ENCODE results near the gene ARL6IP6. TPM values are rescaled to one million over a fixed set of nuclear protein-coding genes. Genes with fewer than 3 reads are reported as not detected.
"Not testable (repeated sequence)": the region's sequence is repeated elsewhere in the genome, so short reads cannot be mapped to it uniquely, and the experiment has no call there.

Gene ARL6IP6
- total and polyA plus RNA-seq, 8 donors: 2.2 to 134 (median 12.8) TPM

- peaks cover 30 to 59% (median 40%) of the 10 kb centered on the region in 4 donors for H3K4me1 ChIP-seq
- peak; percentile 51 to 86 for DNase-seq
- no peaks in the 10 kb centered on the region for H3K9me3 ChIP-seq
- no peaks in the 10 kb centered on the region for H3K27me3 ChIP-seq
- H3K27ac ChIP-seq: peak overlapping the region; percentile 97 to 98 (median 98)
- intact Hi-C loops (cut with DNase I; ENCODE audit: low total_unique reads): no loop called here
- TF ChIP-seq POLR2A (IDR thresholded peaks at IDR 0.05): no peak
- TF ChIP-seq EP300 (IDR thresholded peaks at IDR 0.05): no peak
- no peak for TF ChIP-seq POLR2AphosphoS5 (IDR thresholded peaks at IDR 0.05)
- TF ChIP-seq CTCF (IDR thresholded peaks at IDR 0.05): no peak
- H3K36me3 ChIP-seq: peaks cover 0 to 18% (median 6%) of the 10 kb centered on the region in 4 donors
- H3K4me3 ChIP-seq: peak overlapping the region; percentile 74 to 95 (median 92)
- WGBS, 5 donors: 3 to 4% (median 4%) methylated on average over 23 of the region's 23 CpGs
These were observed 657 bp downstream of the ARL6IP6 start for GRCh38 chr2:152718909-152719645.

GRCh38 chr2:152720794-152721193, 2.4 kb downstream of the ARL6IP6 start:
- Histone ChIP-seq H3K9me3 (no peaks in the 10 kb centered on the region), H3K4me1 (peaks cover 19 to 41% (median 30%) of the 10 kb centered on the region in 4 donors), H3K4me3 (no peak overlapping the region), H3K27me3 (no peaks in the 10 kb centered on the region), H3K36me3 (peaks cover 0 to 5% (median 0%) of the 10 kb centered on the region in 4 donors), H3K27ac (no peak overlapping the region)
- no peak for TF ChIP-seq EP300 (IDR thresholded peaks at IDR 0.05)
- TF ChIP-seq POLR2AphosphoS5 (IDR thresholded peaks at IDR 0.05): no peak
- no peak for TF ChIP-seq POLR2A (IDR thresholded peaks at IDR 0.05)
- TF ChIP-seq CTCF (IDR thresholded peaks at IDR 0.05): no peak
- WGBS, 5 donors: 85 to 98% (median 92%) methylated on average over 2 of the region's 2 CpGs
- intact Hi-C loops (cut with DNase I; ENCODE audit: low total_unique reads): no loop called here
- DNase-seq: no peak

- H3K27me3 ChIP-seq; intact Hi-C loops (cut with DNase I; ENCODE audit: low total_unique reads); H3K4me3 ChIP-seq; DNase-seq; H3K27ac ChIP-seq; H3K9me3 ChIP-seq: not testable (repeated sequence)
- Histone ChIP-seq H3K4me1 (peaks cover 12 to 33% (median 21%) of the 10 kb centered on the region in 4 donors), H3K36me3 (peaks cover 0 to 11% (median 2%) of the 10 kb centered on the region in 4 donors)
- WGBS, 5 donors: 93 to 98% (median 94%) methylated on average over 8 of the region's 8 CpGs
These were observed 4.2 kb downstream of the ARL6IP6 start for GRCh38 chr2:152722639-152723038.

GRCh38 chr2:152723918-152724317, 5.5 kb downstream of the ARL6IP6 start:
- intact Hi-C loops (cut with DNase I; ENCODE audit: low total_unique reads): no loop called here
- Histone ChIP-seq H3K36me3 (peaks cover 0 to 13% (median 2%) of the 10 kb centered on the region in 4 donors), H3K4me1 (peaks cover 12 to 33% (median 21%) of the 10 kb centered on the region in 4 donors), H3K27me3 (no peaks in the 10 kb centered on the region), H3K27ac (no peak overlapping the region), H3K4me3 (no peak overlapping the region), H3K9me3 (no peaks in the 10 kb centered on the region)
- WGBS, 5 donors: 88 to 96% (median 93%) methylated on average over 1 of the region's 1 CpG
- DNase-seq: no peak
- no peak for TF ChIP-seq POLR2A (IDR thresholded peaks at IDR 0.05)
- TF ChIP-seq EP300 (IDR thresholded peaks at IDR 0.05): no peak
- TF ChIP-seq POLR2AphosphoS5 (IDR thresholded peaks at IDR 0.05): no peak
- TF ChIP-seq CTCF (IDR thresholded peaks at IDR 0.05): no peak

- Histone ChIP-seq H3K27ac (no peak overlapping the region), H3K9me3 (no peaks in the 10 kb centered on the region), H3K36me3 (peaks cover 0 to 8% (median 3%) of the 10 kb centered on the region in 4 donors), H3K4me1 (peaks cover 0 to 12% (median 2%) of the 10 kb centered on the region in 4 donors), H3K4me3 (no peak overlapping the region), H3K27me3 (no peaks in the 10 kb centered on the region)
- TF ChIP-seq EP300 (IDR thresholded peaks at IDR 0.05) (no peak), CTCF (IDR thresholded peaks at IDR 0.05) (no peak), POLR2A (IDR thresholded peaks at IDR 0.05) (no peak), POLR2AphosphoS5 (IDR thresholded peaks at IDR 0.05) (no peak)
- intact Hi-C loops (cut with DNase I; ENCODE audit: low total_unique reads): no loop called here
- no peak for DNase-seq
- WGBS, 5 donors: 81 to 86% (median 84%) methylated on average over 2 of the region's 2 CpGs
These were observed 11.4 kb downstream of the ARL6IP6 start for GRCh38 chr2:152729844-152730243.
